GM19452 (cell line): ENCODE data around the gene ZFYVE28.
"Not testable (repeated sequence)": the region's sequence is repeated elsewhere in the genome, so short reads cannot be mapped to it uniquely, and the experiment has no call there.

Experiments used
- ATAC-seq: cut with Tn5 transposase; IDR thresholded peaks from one replicate; pipeline ENCODE4 v1.9.1; 2021; ENCODE audit not compliant: unreplicated experiment

The ZFYVE28 gene

DNA sequence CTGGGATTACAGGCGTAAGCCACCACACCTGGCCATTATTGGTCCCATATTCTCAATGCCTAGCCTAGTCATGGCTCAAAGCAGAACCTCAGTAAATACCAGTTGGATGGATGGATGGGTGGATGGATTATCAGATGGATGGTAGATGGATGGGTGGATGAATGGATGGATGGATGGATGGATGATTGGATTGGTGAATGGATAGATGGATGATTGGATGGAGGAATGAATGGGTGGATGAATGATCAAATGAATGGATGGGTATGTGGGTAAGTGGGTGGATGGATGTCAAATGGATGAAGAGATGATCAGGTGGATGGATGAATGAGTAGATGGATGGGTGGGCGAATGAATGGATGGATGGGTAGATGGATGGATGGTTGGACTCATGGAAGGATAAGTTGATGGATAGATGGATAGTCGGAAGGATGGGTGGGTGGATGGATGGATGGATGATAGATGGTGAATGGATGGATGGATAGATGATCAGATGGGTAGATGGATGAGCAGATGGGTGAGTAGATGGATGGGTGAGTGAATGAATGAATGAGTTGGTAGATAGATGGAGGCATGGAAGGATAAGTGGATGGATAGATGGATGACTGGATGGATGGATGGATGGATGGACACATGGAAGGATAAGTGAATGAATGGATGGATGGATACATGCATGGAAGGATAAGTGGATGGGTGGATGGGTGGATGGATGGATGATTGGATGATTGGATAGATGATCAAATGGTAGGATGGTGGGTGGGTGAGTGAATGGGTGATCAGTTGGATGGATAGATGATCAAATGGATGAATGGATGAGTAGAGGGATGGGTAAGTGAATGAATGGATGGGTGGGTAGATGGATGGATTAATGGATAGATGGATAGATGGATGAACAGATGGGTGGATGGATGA, 28.5 kb upstream of the ZFYVE28 start:
- ATAC-seq: no peak

GRCh38 chr4:2445571-2445970, 27.1 kb upstream of the ZFYVE28 start:
- ATAC-seq: no peak

GRCh38 chr4:2445130-2445529, 26.7 kb upstream of the ZFYVE28 start:
- ATAC-seq: no peak

GRCh38 chr4:2443956-2444740, 25.7 kb upstream of the ZFYVE28 start:
- no peak for ATAC-seq

DNA sequence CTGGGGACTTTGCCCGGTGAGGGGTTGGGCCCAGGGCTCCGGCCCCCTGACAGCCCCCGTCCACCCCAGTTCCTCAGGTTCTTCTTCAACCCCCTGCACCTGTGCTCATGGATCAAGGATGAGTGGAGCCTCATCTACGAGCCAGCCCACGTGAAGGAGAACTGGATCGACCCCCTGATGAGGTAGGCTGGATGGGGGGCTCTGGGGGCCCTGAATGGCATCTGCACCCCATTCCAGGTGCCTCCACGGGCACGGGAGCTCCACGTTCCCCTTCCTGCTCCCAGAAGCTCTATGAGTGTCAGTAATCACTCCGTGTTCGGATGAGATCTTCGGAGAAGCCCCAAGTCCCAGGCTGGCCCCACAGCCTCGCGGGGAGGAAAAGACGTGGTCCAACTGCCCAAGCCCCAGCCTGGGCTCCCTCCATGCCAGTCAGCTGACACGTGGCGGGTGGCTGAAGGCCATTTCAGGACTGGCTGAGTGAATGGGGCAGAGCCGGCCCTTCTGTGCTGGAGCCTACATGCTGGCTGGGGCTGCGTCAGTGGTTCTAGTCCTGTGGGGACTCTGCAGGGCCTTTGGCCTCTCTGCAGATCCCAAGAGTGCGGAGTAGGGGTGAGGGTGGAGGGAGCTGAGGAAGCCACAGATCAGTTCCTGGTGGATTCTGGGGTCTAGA, 24.8 kb upstream of the ZFYVE28 start:
- ATAC-seq: no peak

GRCh38 chr4:2442175-2442993, 23.9 kb upstream of the ZFYVE28 start:
- ATAC-seq: no peak

DNA sequence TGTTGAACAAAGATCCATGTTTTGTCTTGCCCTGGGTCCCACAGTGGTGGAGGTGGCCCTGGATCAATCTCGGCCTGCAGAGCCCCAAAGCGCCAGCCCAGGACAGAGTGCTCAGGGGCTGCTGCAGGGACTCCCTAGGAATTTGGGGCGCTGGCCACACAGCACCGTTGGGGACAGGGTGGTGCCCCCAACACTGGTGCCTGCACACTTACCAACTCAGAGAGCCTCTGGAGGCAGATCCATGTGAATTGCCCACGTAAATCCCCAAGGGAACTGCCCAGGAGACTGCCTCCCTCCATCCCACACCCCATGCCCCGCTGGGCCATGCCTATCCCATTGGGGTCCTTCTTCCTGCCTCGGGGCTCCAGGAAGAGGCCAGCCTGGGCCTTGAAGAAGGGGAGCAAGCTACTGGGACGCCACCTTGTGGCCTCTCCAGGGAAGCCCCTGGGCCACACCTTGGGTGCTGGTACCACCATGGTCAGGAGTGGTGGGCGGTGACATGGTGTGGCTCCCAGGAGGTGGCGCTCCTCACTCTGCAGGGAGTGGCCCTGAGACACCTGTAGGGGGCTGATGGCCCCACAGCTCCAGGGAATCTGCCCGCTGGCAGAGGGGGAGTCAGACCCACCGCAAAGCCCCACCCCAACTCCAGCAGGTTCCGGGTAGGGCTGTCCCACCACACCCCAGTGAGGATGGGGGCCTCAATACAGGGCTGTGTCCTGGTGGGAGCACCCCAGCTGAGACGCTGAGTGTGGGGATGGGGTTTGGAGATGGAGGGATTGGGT, 23.1 kb upstream of the ZFYVE28 start:
- ATAC-seq: no peak

DNA sequence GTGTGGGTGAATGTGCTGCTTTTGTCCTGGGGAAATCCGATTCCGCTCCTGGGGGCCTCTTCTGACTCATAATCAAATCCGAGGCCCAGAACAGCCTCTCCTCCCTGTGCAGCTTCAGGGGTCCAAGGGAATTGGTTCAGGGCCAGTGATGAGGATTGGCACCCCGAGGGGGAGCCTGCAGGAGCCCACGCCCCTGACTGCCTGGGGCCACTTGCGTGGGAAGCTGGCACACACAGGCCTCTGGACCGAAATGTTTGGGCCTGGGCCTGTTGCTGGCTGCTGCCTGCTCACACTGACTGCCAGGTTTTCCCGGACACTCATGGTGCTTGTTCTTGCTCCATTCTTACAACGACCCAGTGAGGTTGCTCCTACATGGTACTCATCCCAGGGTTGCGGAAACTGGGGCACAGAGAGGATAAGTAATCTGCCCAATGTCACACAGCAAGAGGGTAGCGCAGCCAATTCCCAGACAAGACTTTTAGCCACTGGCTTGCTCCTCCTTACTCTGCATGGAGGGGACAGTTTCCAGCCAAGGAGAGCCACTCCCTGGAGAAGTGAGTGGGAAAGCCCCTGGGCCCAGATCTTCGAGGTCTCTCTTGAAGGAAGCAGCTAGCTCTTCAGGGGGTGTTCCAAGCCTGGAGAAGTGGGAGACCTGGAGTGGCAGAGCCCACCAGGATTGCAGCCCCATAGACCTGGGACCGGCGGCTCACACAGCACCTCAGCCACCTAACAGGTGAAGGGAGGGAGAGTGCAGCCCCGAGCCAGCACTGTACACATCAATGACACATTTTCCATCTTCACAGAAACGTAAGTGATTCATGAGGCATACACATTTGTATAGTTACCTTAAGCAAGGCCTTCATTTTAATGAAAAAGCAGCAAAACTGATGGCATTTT, 20.6 kb upstream of the ZFYVE28 start:
- no peak for ATAC-seq

GRCh38 chr4:2437475-2438215, 19.2 kb upstream of the ZFYVE28 start:
- ATAC-seq: no peak

- no peak for ATAC-seq
Observed at GRCh38 chr4:2436761-2437474, 18.5 kb upstream of the ZFYVE28 start.

- no peak for ATAC-seq
Observed at GRCh38 chr4:2436301-2436700, 17.9 kb upstream of the ZFYVE28 start.

DNA sequence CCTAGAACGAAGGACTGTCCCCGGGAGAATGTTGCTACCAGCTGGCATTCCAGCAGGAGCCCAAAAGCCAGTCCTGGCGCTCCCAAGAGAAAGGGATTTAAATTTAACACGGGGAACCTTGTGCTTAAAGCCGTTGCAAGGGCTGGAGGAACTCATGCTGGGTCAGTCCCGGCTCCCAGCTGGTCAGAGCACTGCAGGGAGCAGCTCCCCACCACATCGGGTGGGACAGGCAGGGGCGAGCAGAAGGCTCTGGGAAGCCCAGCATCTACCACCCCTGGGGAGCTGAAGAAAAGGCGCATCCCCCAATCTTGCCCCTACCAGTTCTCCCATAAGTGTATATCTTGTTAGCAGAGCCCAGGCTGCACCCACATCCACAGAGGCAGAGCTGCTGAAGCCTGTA, 16.0 kb upstream of the ZFYVE28 start:
- no peak for ATAC-seq

- ATAC-seq: no peak
Observed at GRCh38 chr4:2433609-2434350, 15.3 kb upstream of the ZFYVE28 start.

GRCh38 chr4:2432991-2433530, 14.6 kb upstream of the ZFYVE28 start:
- no peak for ATAC-seq

DNA sequence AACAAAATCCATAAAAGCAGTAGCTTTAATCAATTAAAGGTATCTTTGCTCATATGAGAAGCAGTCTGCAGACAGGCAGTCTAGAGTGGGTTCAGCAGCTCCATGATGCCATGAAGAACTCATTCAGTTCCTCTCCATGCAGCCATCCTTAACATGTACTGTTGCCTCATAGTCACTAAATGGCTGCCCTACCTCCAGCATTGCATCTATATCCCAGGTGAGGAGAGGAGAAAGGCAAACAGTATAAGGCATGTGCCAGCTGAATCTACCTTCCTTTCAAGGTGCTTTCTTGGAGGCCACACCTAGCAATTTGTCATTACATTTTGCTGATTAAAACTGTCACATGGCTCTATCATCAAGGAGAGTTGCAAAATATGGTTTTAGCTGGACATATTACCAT, 13.6 kb upstream of the ZFYVE28 start:
- no peak for ATAC-seq

- ATAC-seq: not testable (repeated sequence)
Observed at GRCh38 chr4:2429945-2430757, 11.7 kb upstream of the ZFYVE28 start.
